ENCODE results near the gene TNRC6C. TPM values are rescaled to one million over a fixed set of nuclear protein-coding genes. Genes with fewer than 3 reads are reported as not detected.
"Not testable (repeated sequence)": the region's sequence is repeated elsewhere in the genome, so short reads cannot be mapped to it uniquely, and the experiment has no call there.

The TNRC6C gene
- total RNA-seq, 1 donor from 2014 or later = 31.1 TPM

DNA sequence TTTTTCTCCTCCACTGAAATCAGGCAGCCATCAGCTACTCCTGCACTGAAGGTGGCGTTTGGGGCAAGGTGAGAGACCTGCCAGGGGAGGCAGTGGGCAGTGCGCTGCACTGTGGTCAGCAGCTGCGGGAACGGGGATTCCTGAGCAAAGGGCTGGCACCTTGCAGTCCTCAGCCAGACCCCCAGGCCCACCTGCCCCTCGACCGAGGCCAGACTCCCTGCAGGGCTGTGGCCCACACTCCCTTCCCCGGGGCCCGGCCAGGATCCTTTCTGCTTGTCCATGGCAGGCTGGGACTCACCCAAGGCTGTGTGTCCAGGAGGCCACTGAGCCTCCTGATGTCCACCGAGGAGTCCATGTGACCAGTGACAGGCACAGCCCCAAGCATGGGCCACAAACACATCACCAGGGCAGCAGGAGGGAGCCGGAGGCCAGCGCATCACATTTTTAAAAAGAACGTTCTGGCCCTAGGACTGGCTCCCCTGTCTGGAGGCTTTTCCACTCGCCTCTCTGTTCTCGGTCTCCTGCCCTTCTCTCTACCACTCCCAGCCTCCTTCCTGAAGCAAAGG is 28.5 kb upstream of the TNRC6C start:
- intact Hi-C loops (cut with micrococcal nuclease) = no loop called here

- intact Hi-C loops (cut with micrococcal nuclease) = no loop called here
Measured at GRCh38 chr17:77930780-77931768, 27.4 kb upstream of the TNRC6C start.

DNA sequence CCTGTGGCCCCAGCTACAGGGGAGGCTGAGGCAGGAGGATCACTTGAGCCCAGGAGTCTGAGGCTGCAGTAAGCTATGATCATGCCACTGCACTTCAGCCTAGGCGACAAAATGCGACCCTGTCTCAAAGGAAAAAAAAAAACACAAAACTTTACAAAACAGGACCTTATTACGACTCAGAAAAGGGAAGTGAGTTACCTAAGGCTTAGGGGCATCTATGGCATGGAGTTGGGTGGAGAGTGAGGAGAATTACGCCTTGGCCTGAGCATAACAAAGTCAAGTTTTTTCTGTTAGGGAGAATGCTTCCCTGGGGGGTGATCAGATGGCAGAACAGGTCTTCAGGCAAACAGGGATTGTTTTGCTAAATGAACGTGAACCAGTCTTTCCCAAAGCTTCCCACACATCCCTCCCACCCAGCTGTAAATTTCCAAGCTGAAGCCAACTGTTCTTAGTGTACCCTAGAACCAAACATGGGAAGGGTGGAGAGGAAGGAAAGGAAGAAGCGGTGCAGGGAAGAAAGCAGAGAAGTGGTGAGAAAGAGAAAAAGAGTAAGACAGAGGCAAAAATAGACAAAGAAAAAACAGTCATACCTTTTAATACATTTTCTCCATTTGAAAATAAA is 24.6 kb upstream of the TNRC6C start:
- intact Hi-C loops (cut with micrococcal nuclease) = no loop called here

GRCh38 chr17:77935121-77935571 is 23.4 kb upstream of the TNRC6C start:
- intact Hi-C loops (cut with micrococcal nuclease) = no loop called here

GRCh38 chr17:77935744-77936143 is 22.8 kb upstream of the TNRC6C start:
- intact Hi-C loops (cut with micrococcal nuclease) = not testable (repeated sequence)

DNA sequence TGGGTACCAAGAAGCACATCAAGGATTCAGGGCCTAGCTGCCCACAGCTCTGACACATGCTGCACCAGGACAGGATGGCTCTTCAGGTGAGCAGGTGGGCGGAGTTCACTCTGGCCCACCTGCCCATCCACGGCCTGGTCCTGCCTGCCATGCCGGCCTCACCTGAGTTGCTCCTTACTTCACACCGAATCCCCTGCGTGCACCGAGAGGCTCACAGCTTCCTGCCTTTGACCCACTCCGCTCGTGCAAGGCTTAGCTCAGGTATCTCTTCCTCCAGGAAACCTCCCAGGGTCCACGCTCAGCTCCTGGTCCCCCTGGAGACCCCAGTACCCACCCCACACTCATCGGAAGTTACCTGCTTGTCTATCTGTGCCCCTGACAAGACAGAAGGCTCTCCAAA is 21.6 kb upstream of the TNRC6C start:
- intact Hi-C loops (cut with micrococcal nuclease) = no loop called here

- intact Hi-C loops (cut with micrococcal nuclease) = no loop called here
Measured at GRCh38 chr17:77941004-77941403, 17.5 kb upstream of the TNRC6C start.

- intact Hi-C loops (cut with micrococcal nuclease) = no loop called here
Measured at GRCh38 chr17:77942112-77942988, 16.2 kb upstream of the TNRC6C start.

GRCh38 chr17:77943971-77944370 is 14.5 kb upstream of the TNRC6C start:
- intact Hi-C loops (cut with micrococcal nuclease) = no loop called here

DNA sequence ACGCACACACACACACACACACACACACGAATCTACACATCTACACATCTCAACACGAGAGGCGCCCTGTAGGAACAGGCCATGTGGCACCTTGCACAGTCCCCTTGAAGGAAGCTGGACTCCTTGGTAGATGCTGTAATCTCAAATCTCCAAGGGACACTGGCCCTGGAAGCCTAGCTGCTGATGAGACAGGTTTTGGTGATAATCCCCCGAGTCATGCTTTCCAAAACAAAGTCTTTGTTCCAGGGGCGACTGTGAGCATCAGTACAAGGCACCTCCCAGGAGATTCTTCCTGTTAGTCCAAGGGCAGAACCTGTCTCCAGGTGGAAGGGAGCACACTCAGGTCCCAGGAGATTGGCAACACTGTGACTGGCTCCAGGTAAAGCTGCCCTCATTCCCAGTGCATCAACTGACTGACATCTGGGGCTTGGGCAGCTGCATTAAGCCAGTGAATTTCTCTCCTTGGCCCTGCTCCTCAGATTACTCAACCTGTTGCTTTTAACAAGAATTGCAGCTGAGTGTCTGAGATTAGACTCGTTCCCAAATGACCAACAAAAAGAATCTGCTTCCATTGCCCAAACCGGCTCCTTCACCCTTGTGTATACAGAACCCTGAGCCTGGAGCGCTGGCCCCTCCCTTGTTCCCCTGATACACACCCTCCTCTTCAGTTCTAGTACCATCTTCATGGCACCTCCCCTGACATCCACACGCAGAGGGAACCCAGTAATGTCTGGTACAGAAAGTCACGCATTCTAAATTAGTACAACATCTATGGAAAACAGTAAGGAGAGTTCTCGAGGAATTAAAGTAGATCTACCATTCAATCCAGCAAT is 13.9 kb upstream of the TNRC6C start:
- intact Hi-C loops (cut with micrococcal nuclease) = no loop called here

- intact Hi-C loops (cut with micrococcal nuclease) = no loop called here
Measured at GRCh38 chr17:77946900-77947645, 11.4 kb upstream of the TNRC6C start.

- intact Hi-C loops (cut with micrococcal nuclease) = no loop called here
Measured at GRCh38 chr17:77948690-77949114, 9.8 kb upstream of the TNRC6C start.

DNA sequence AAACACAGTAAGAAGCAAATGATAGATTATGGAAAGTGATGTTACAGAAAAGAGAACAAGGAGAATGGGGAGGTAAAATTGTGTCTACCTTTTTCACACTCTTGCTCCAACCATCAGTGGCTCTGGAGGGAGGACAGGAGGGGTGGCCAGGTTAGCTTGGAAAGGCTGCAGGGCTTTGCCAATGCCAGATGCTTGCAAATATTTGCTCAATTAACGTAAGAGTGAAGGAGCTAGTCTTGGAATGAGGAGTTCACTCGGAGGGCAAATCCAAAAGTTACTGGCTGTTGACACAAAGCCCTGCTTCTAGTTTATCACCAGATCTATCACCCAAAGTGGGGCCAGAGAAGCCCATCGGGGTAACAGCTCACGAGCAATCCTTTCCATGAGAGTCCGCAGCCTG is 7.4 kb upstream of the TNRC6C start:
- intact Hi-C loops (cut with micrococcal nuclease) = no loop called here

DNA sequence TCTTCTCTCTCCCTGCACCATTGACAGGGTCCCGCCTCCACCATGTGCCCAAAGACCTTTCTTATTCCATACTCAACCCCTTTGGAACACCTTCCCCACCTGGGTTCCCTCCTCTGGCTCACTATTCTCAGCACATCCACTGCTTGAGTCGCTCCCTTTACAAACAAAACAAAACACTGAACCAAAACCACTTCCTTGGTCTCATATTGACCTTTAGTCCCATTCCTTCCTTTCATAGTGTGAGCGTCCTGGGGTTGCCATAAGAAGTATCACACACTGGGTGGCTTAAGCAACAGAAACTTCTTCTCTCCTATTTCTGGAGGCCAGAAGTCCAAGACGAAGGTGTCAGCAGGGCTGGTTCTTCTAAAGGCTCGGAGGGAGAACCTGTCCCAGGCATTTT is 6.1 kb upstream of the TNRC6C start:
- intact Hi-C loops (cut with micrococcal nuclease) = no loop called here

DNA sequence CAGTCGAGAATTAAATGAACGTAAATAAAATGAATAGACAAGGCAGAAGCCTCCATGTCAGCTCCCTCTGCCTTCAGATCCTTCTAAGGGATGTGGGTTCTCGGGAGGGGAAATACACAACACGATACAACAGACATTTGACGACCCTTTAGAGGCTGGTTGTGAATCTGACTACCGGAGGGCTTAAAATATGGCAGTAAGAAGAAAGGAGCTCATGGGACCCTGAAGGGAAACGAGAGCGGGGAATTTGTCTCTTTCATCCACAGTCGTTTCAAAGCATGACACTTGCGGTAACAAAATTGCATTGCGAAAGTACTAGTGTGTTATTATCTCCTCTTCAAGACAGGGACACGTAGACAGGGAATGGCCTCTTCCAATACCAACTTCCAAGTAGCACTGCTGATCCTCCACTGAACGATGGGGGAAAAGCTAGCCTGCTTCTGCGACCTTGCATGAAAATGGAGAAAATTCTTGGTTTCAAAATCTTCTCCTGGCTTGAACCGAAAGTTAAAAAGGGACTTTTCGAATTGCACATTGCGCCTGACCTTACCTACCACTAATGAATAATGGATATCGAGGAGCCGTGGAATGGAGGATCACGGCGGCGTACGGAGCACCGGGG is 1.2 kb upstream of the TNRC6C start:
- intact Hi-C loops (cut with micrococcal nuclease) = loop anchor here (1.0 to 5.0 kb wide), 6 partner anchors 170 to 1220 kb away; partner anchors contain the start of genes MFSD11, SRSF2 and TMC6

- intact Hi-C loops (cut with micrococcal nuclease) = loop anchor here (1.0 to 5.0 kb wide), 14 partner anchors 62 to 1221 kb away; partner anchors contain the start of genes BIRC5, MFSD11, SOCS3 and SRSF2
Measured at GRCh38 chr17:77958716-77959125, 218 bp downstream of the TNRC6C start.

- intact Hi-C loops (cut with micrococcal nuclease) = loop anchor here (2.0 to 5.0 kb wide), 5 partner anchors 61 to 1222 kb away; partner anchors contain the start of genes MFSD11, SRSF2 and TMC6
Measured at GRCh38 chr17:77959126-77959925, 823 bp downstream of the TNRC6C start.

Measured in T-helper 1 cell treated with Interleukin-12 subunit alpha and Interleukin-12 subunit beta and Interleukin-4 antibody, amounts not matched to agents 30 ng/mL and 1 ng/mL, for 36 hours (primary cell).